SK-N-SH (cell line): ENCODE measurements around the gene VOPP1. TPM values are rescaled to one million over a fixed set of nuclear protein-coding genes. Genes with fewer than 3 reads are reported as not detected.

ENCODE experiments used
- CTCF ChIA-PET: fragments of 300-600, 350-600 bp; formaldehyde crosslinking; extraction: SDS; loops from one replicate; lab custom pipeline; 2021; lab: Yijun Ruan, JAX
- POLR2A ChIA-PET: fragments of 350-600 bp; sonication (Branson Sonifier 250); formaldehyde crosslinking; extraction: SDS; loops from one replicate; lab custom pipeline; 2020; ENCODE audit warnings: antibody characterized with exemption, inconsistent platforms; lab: Yijun Ruan, JAX
- DNase-seq: peaks from one replicate; pipeline ENCODE4 v3.0.0; 2012
- H2AFZ ChIP-seq: fragments of 200-600 bp; sonication (generic); 2 replicates; pipeline ENCODE4 v1.8.1; 2016; ENCODE audit warnings: antibody characterized with exemption, mild to moderate bottlenecking, low read depth
- H3F3A ChIP-seq: fragments of 200-600 bp; sonication (generic); replicated peaks from 2 replicates; pipeline ENCODE3; 2016; ENCODE audit warnings: antibody characterized with exemption, mild to moderate bottlenecking; ENCODE audit not compliant: insufficient read depth
- H3K27ac ChIP-seq, 2 experiments: fragments of 200-500 bp in 1 of 2; fragments of 200-600 bp in 1 of 2; sonication (Bioruptor generic) in 1 of 2; sonication (generic), shearing (Covaris generic) in 1 of 2; 2 replicates each; pipeline versions ENCODE4 v1.5.1 to v1.6.1; 2014 to 2016; ENCODE audit warnings: low read depth in 2 of 2, inconsistent platforms in 1 of 2, low read length in 1 of 2, mild to moderate bottlenecking in 1 of 2, mixed read lengths in 1 of 2
- H3K27me3 ChIP-seq: fragments of 200-600 bp; sonication (generic), shearing (Covaris generic); 2 replicates; pipeline ENCODE4 v1.6.1; 2016; ENCODE audit warnings: mixed run types; ENCODE audit not compliant: insufficient read depth
- H3K36me3 ChIP-seq, 2 experiments: fragments of 200-500 bp in 1 of 2; fragments of 200-600 bp in 1 of 2; sonication (Bioruptor generic) in 1 of 2; sonication (generic) in 1 of 2; replicated peaks in 1 of 2; 2 replicates each; pipeline versions ENCODE3 to v1.5.1; 2014 to 2016; ENCODE audit warnings: low read length in 1 of 2, mild to moderate bottlenecking in 1 of 2; ENCODE audit not compliant: insufficient read depth in 2 of 2, control insufficient read depth in 1 of 2
- H3K4me1 ChIP-seq, 2 experiments: fragments of 200-500 bp in 1 of 2; fragments of 200-600 bp in 1 of 2; sonication (Bioruptor generic) in 1 of 2; sonication (generic), shearing (Covaris generic) in 1 of 2; 2 replicates each; pipeline versions ENCODE4 v1.5.1 to v1.6.1; 2014 to 2016; ENCODE audit warnings: low read depth in 1 of 2, low read length in 1 of 2, mixed run types in 1 of 2; ENCODE audit not compliant: insufficient read depth in 2 of 2, control insufficient read depth in 1 of 2
- H3K4me2 ChIP-seq: fragments of 200-600 bp; sonication (generic), shearing (Covaris generic); 2 replicates; pipeline ENCODE4 v1.6.1; 2017; ENCODE audit warnings: mixed run types
- H3K4me3 ChIP-seq, 2 experiments: fragments of 200-500 bp in 1 of 2; fragments of 200-600 bp in 1 of 2; sonication (Bioruptor generic) in 1 of 2; sonication (generic), shearing (Covaris generic) in 1 of 2; 2 replicates each; pipeline versions ENCODE4 v1.5.1 to v1.8.1; 2014 to 2016; ENCODE audit warnings: low read depth in 2 of 2, inconsistent platforms in 1 of 2, low read length in 1 of 2, mild to moderate bottlenecking in 1 of 2, mixed read lengths in 1 of 2, moderate library complexity in 1 of 2
- H3K79me2 ChIP-seq: fragments of 200-600 bp; sonication (generic); 2 replicates; pipeline ENCODE4 v1.8.1; 2017; ENCODE audit warnings: mild to moderate bottlenecking; ENCODE audit not compliant: insufficient read depth
- H3K9ac ChIP-seq: fragments of 200-600 bp; sonication (generic); 2 replicates; pipeline ENCODE4 v1.6.1; 2017; ENCODE audit warnings: mixed run types
- H3K9me2 ChIP-seq: fragments of 200-600 bp; sonication (generic); 2 replicates; pipeline ENCODE4 v1.6.1; 2017; ENCODE audit warnings: mixed run types
- H3K9me3 ChIP-seq: fragments of 200-600 bp; sonication (generic); 2 replicates; pipeline ENCODE4 v1.6.1; 2017; ENCODE audit warnings: mixed run types, mild to moderate bottlenecking, moderate library complexity
- H4K20me1 ChIP-seq: fragments of 200-600 bp; sonication (generic); 2 replicates; pipeline ENCODE4 v1.6.1; 2017; ENCODE audit warnings: mild to moderate bottlenecking, mixed run types; ENCODE audit not compliant: insufficient read depth
- ELF1 ChIP-seq: IDR thresholded peaks from 2 replicates; pipeline ENCODE4 v1.4.0; 2012
- EP300 ChIP-seq, 2 experiments: IDR thresholded peaks; 2 replicates each; pipeline versions ENCODE4 v1.4.0 to v1.6.1; 2012; ENCODE audit warnings: borderline replicate concordance in 1 of 2, low read depth in 1 of 2, low read length in 1 of 2
- FOXM1 ChIP-seq: IDR thresholded peaks from 2 replicates; pipeline ENCODE4 v1.4.0; 2012; ENCODE audit warnings: low read depth, mild to moderate bottlenecking
- GABPA ChIP-seq: IDR thresholded peaks from 2 replicates; pipeline ENCODE4 v1.4.0; 2012; ENCODE audit warnings: low read depth, mild to moderate bottlenecking
- GATA2 ChIP-seq: sonication (generic); formaldehyde crosslinking; IDR thresholded peaks from 2 replicates; pipeline ENCODE4 v1.5.0; 2020; ENCODE audit warnings: mild to moderate bottlenecking, missing genetic modification reagents
- RAD21 ChIP-seq: IDR thresholded peaks from 2 replicates; pipeline ENCODE4 v1.6.1; 2012; ENCODE audit warnings: mild to moderate bottlenecking, low read length
- REST ChIP-seq: IDR thresholded peaks from 2 replicates; pipeline ENCODE4 v1.6.1; 2012; ENCODE audit warnings: mild to moderate bottlenecking, low read depth, low read length, moderate library complexity
- SIN3A ChIP-seq: IDR thresholded peaks from 2 replicates; pipeline ENCODE4 v1.6.1; 2012; ENCODE audit warnings: low read depth, mild to moderate bottlenecking, low read length, moderate library complexity, borderline replicate concordance
- TCF12 ChIP-seq: IDR thresholded peaks from 2 replicates; pipeline ENCODE4 v1.4.0; 2012
- USF1 ChIP-seq: IDR thresholded peaks from 2 replicates; pipeline ENCODE4 v1.4.0; 2012; ENCODE audit warnings: low read depth, borderline replicate concordance
- USF2 ChIP-seq: fragments of 150-350 bp; IDR thresholded peaks from 2 replicates; pipeline ENCODE4 v1.6.1; 2017; ENCODE audit warnings: antibody characterized with exemption, low read length, low read depth, borderline replicate concordance
- WGBS: methylation state at CpG from one replicate; pipeline ENCODE4 v1.1.6; 2017; ENCODE audit warnings: low lambda C conversion rate; 5-methylcytosine and 5-hydroxymethylcytosine counted together
- polyA plus RNA-seq, 3 experiments: library from polyadenylated mRNA; depleted of rRNA; stranded (reverse); fragments of >200 nt; gene quantifications; 2 replicates each; pipeline ENCODE4 v1.2.3, GENCODE V29; 2012

VOPP1 gene
- polyA plus RNA-seq, 1 of the 3 experiments (the other 2 are of a cell fraction) = 69.5 TPM

GRCh38 chr7:55550841-55551537, 21.3 kb downstream of the VOPP1 start:
- H3K4me3 ChIP-seq = no peak overlapping the region
- ChIA-PET POLR2A (no interaction called here), CTCF (interaction anchor here (0.7 to 1.6 kb wide), 2 partner anchors 30 to 478 kb away, joined by 3 to 6 read pairs; no protein-coding TSS in a partner anchor)
- H3K9ac ChIP-seq = no peak overlapping the region
- WGBS = 98% methylated on average over 11 of the region's 11 CpGs
- H3K27ac ChIP-seq = no peak overlapping the region
- H3K9me2 ChIP-seq = no peaks in the 10 kb centered on the region
- H4K20me1 ChIP-seq = peaks cover 100% of the 10 kb centered on the region
- no peaks in the 10 kb centered on the region for H3K27me3 ChIP-seq
- H3K4me2 ChIP-seq = no peak overlapping the region
- no peaks in the 10 kb centered on the region for H3K9me3 ChIP-seq
- no peak for DNase-seq
- peaks cover 43 to 48% of the 10 kb centered on the region in 2 experiments for H3K4me1 ChIP-seq
- H2AFZ ChIP-seq = no peak overlapping the region
- peaks cover 23% of the 10 kb centered on the region for H3F3A ChIP-seq
- H3K36me3 ChIP-seq = peaks cover 5 to 22% of the 10 kb centered on the region in 2 experiments
- TF ChIP-seq EP300 (IDR thresholded peaks at IDR 0.05; ENCODE audit: borderline replicate concordance in 1 of 2, low read depth in 1 of 2, low read length in 1 of 2) = no peak
- TF ChIP-seq RAD21 = no peak
- TF ChIP-seq GATA2 (CRISPR knock-in tag) = no peak
- TF ChIP-seq TCF12 = no peak
- TF ChIP-seq REST = no peak
- no peak for TF ChIP-seq USF2
- TF ChIP-seq SIN3A = no peak
- no peak for TF ChIP-seq USF1
- TF ChIP-seq FOXM1 = no peak
- TF ChIP-seq ELF1 = no peak
- no peak for TF ChIP-seq GABPA
- peaks cover 100% of the 10 kb centered on the region for H3K79me2 ChIP-seq
